MM.1S (cell line): ENCODE data around the gene GOLPH3.

Experiments used
- EZH2 ChIP-seq: fragments of 300-600 bp; sonication (generic); optimal IDR thresholded peaks from 2 replicates; pipeline ENCODE3; 2017; ENCODE audit warnings: low read depth, mild to moderate bottlenecking, antibody characterized with exemption, low read length, mixed read lengths
- EZH2phosphoT487 ChIP-seq: fragments of 300-600 bp; sonication (generic); IDR thresholded peaks from 2 replicates; pipeline ENCODE4 v1.6.1; 2018; ENCODE audit warnings: antibody characterized with exemption, low read length
- TF ChIP-seq, protein P1 (sequence below): fragments of 300-600 bp; sonication (generic); IDR thresholded peaks from 2 replicates; pipeline ENCODE4 v1.5.1; 2016; ENCODE audit warnings: antibody characterized with exemption, low read length, mixed read lengths

DNA sequence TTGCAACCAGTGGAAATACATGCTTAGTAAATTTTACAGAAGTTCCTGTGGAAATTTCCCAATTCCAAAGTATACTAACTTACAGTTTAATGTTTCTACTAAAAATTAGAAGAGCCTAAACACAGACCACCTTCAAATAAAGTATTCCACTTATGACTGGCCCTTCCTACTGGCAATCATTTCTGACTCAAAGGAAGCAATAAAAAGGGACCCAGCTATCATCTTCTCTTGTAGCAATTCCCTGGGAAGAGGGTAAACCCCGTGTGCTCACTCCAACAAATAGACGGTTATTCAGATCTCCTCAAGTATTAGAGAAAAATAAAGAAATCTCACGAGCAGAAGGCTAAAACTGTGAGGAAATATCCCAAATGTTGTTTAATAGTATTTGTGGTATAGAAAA lies 43.3 kb downstream of the GOLPH3 start:
- TF ChIP-seq, protein P1, sequence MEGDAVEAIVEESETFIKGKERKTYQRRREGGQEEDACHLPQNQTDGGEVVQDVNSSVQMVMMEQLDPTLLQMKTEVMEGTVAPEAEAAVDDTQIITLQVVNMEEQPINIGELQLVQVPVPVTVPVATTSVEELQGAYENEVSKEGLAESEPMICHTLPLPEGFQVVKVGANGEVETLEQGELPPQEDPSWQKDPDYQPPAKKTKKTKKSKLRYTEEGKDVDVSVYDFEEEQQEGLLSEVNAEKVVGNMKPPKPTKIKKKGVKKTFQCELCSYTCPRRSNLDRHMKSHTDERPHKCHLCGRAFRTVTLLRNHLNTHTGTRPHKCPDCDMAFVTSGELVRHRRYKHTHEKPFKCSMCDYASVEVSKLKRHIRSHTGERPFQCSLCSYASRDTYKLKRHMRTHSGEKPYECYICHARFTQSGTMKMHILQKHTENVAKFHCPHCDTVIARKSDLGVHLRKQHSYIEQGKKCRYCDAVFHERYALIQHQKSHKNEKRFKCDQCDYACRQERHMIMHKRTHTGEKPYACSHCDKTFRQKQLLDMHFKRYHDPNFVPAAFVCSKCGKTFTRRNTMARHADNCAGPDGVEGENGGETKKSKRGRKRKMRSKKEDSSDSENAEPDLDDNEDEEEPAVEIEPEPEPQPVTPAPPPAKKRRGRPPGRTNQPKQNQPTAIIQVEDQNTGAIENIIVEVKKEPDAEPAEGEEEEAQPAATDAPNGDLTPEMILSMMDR, result no peak
- TF ChIP-seq EZH2phosphoT487, result no peak
- TF ChIP-seq EZH2, result no peak
